Measurements from ENCODE around the gene SMAD5.

Gene SMAD5

GRCh38 chr5:136114414-136115125, 18.1 kb upstream of the SMAD5 start:
- DNase-seq (ENCODE audit: low read depth, low spot score), result no peak

DNA sequence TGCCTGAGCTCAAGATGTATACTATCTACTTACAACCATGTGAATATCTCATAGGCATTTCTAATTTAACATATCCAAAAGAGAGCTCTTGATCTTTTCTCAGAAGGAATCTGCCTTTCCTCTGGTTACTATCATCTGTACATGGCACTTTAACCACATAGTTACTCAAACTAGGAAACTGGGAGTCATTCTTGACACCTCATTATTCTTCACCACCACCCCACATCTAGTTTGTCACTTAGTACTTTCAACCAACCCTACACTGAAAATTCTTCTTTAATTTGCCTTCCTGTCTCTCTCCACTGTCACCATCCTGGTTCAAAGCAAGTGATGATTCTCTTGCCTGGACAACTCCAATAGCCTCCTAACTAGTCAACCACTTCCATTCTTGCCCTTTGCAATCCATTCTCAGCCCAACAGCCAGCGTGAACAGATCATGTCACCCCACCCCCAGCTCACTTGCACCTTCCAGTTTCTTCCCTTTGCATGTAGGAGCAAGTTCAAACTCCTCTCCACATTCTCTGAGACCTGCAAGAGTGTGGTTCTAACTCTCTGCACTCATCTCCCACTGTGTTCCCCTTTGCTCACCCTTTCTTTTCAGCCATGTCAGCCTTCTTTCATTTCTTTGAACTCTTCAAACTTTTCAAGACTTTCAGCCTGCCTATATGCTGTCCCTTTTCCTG, 17.3 kb upstream of the SMAD5 start:
- no peak for DNase-seq (ENCODE audit: low read depth, low spot score)

GRCh38 chr5:136120529-136120928, 12.1 kb upstream of the SMAD5 start:
- DNase-seq (ENCODE audit: low read depth, low spot score), result no peak

- no peak for DNase-seq (ENCODE audit: low read depth, low spot score)
These were observed 9.3 kb upstream of the SMAD5 start for GRCh38 chr5:136123236-136123768.

DNA sequence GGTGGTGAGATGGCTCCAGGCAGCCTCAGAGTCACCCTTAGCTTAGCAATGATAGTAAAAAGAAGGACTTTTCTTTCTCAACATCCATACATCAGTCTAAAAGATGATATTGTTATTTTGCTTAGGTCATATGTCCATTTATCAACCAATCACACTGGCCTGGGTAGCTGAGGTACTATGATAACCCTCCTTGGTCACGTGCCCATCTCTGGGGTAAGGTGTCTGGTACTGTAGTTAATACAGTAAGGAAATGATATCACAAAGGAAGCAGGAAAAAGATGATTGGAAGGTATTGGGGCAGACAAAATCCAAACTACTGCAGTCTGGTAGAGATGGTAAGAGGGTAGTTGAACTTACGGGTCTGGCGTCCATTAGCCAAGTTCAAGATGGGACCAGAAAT, 5.1 kb upstream of the SMAD5 start:
- DNase-seq (ENCODE audit: low read depth, low spot score), result no peak

DNA sequence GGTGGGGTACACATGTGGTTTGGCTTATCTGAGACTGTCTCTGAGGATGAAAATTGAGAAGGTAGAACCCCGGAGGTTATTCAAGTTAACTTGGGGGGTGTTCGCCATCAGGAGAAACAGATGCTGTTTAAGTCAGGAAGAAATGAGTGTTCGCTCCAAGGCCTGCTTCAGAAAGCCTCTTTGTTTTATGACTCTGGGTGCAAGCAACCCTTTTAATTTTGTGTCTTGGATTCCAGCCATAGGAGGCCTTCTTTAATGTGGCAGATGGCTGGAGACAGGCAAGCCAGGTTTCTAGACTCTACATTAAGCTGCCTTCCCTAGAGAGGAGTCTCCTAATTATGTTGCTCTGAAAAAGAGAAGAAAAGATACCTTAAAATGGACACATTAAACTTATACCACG, 4.2 kb upstream of the SMAD5 start:
- DNase-seq (ENCODE audit: low read depth, low spot score), result no peak

- DNase-seq (ENCODE audit: low read depth, low spot score), result no peak
These were observed 3.2 kb upstream of the SMAD5 start for GRCh38 chr5:136129445-136129844.

DNA sequence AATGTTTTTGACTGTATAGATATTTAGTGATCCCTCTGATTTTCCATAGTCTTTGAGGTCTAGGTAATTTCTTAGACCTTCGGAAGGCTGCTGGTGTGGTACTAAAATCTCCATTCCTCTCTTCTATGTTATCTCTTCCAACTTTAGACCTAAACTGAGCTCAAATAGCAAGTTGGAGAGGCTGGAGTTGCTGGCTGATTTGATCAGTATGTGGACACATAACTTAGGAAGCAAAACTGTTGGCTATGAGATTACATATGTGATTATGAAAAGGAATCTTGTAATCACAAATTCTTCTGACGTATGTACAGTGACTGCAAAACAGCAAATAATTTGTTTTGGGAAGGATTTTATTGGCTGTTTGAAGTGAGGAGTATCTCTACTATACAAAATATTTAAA, 2.1 kb upstream of the SMAD5 start:
- DNase-seq (ENCODE audit: low read depth, low spot score), result no peak

DNA sequence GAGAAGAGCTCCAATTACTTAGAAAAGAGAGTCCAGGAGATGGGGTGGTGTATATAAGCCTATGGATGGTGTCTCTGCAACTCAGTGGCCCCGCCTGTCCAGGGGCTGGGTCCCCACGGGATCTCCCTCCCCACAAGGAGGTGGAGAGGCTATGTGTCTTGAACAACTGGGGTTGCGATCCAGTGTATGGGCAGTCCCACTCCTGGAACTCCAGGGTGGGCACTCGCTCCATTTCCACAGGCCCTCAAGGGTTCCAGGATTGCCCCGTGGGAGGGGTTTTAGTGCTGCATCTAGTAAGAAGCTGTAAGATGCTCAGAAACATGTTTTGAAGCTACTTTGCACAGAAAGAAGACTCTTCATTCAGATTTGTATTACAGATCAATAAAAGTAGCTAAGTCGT, 558 bp upstream of the SMAD5 start:
- DNase-seq (ENCODE audit: low read depth, low spot score), result no peak

DNA sequence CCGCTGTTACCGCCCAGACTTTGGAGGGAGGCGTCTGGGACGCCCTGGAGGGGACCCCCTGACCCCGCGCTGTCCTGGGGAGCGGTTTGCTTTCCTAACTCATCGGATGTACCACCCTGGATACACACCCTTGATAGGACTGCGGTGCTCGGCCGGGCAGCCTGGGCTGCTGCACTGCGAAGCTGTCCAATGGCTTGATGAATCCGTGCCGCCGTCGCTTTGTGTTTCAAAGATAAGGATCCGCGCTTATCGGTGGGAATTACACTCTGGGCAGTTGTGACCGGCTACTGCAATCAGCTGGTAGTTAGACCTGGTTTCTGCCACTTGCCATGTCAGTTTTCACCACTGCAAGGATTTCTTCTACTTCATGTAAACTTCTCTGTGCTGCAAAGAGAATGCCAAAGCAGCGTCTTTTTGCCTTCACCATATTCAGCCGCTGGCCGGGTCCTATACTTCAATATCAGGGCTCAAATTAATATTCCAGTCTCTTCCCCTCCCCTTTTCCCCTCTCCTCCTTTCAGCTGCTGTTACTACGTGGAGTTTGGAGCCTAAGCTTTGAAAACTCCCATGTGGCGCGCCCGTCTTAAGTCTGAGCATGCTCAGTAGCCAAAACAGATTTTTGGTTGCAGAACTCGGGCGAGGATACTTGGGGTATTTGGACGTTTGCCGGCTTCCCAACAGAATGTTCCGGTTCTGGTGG, 727 bp downstream of the SMAD5 start:
- DNase-seq (ENCODE audit: low read depth, low spot score), result peak; percentile 30

GRCh38 chr5:136133922-136134379, 1.3 kb downstream of the SMAD5 start:
- DNase-seq (ENCODE audit: low read depth, low spot score), result no peak

DNA sequence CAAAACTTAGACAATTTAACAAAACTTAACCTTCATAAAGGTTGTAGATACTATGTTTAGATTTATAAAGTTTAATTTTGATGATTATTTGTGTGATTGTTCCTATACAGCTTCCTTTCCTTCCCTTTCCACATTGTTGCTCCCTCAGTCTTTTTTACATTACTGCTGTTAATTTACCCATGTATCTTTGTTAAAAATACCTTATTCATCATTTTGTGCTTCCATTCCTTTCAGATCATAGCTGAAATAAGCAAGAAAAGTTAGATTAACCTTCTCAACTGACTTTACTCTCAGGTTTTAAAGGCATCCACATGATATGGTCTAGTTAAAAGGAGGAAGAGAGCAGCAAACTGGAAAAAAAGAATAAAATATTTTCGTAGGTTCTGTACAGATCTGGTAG, 2.0 kb downstream of the SMAD5 start:
- no peak for DNase-seq (ENCODE audit: low read depth, low spot score)

DNA sequence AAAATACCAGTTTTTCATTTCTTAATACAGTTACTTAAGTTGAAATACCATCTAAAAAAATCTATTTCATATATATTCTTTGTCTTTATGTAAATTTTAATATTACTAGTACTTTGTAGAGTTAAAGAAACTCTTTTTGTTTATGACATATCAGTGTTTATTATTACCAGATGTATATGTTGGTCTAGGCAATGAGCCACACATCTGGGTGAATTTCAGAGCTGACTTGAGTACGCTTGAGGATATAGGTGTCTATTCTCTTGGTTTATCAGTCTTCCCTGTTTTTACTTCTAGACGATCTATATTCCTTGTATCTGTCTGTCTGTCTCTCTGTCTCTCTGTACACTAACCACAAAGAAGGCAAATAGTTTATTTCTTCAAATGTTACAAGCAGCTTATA, 2.9 kb downstream of the SMAD5 start:
- DNase-seq (ENCODE audit: low read depth, low spot score), result no peak

DNA sequence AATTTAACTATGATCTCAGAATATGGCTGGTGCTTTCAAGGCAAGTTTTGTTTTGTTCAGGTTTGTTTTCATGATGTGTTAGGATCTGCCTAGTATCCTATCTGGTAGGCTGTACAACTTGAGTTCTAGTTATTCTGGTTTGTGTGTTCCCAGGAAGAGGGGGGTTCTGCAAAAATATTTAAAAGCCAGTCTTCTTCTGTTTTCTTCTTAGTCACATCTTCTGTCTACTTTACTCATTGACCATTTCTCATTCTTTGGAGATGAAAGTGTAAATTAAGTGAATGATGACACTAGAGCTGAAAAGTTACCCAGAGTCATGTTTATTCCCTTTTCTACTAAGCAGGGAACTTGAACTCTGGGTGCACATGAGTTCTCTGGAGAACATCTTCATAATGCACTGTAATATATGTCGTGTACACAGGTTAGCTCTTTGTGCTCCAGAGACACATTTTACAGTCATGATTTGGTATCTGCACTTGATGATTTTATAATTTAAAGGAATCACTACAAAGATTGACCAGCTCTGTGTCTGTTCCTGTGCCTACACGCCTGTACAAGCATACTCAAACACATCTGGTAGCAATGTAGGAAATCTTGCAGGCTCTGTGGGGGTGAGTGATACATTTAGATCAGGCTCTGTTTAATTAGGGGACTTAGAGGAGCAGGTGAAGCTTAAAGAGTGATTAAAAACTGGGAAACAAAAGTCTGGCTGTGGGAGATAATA, 5.0 kb downstream of the SMAD5 start:
- no peak for DNase-seq (ENCODE audit: low read depth, low spot score)

DNA sequence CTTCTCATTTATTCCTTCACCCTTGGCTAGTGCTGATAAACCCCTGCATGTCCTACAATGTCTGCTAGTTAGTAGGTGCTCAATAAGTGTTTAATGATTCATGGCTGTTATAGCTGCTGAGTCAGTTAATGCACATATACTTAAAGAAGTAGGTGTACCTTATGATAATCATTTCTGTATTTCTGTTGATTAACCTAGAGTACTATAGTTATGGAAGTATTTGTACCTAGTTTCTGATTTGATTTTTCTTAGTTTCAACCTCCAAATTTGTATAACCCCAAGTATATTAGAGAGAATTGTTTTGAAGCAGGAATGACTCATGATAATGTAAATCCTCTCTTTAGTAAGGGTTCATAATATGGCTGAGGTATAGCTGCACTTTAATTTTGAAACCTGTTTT, 8.9 kb downstream of the SMAD5 start:
- DNase-seq (ENCODE audit: low read depth, low spot score), result no peak

- DNase-seq (ENCODE audit: low read depth, low spot score), result no peak
These were observed 10.7 kb downstream of the SMAD5 start for GRCh38 chr5:136143312-136143711.

GRCh38 chr5:136143763-136144162, 11.1 kb downstream of the SMAD5 start:
- DNase-seq (ENCODE audit: low read depth, low spot score), result no peak

GRCh38 chr5:136145030-136145429, 12.4 kb downstream of the SMAD5 start:
- no peak for DNase-seq (ENCODE audit: low read depth, low spot score)

DNA sequence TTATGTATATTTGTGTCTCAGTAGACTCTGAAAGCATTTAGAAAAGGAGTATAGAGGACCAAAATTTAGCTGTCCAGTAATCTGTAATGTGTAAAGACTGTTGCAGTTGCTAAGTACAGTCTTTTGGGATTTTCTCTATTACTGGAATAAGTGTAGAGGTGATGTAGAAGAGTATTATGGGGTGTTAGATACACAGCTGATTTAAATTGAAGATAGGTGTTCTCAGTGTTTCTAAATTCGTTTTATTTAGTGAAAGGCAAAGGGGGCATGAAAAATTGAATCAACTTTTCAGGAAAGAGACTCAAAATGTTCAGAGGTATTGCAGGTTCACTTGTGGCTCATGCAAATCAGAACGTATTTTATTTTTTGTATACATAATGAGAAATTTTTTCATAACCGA, 13.6 kb downstream of the SMAD5 start:
- DNase-seq (ENCODE audit: low read depth, low spot score), result no peak

GRCh38 chr5:136147632-136148031, 15.0 kb downstream of the SMAD5 start:
- no peak for DNase-seq (ENCODE audit: low read depth, low spot score)

- DNase-seq (ENCODE audit: low read depth, low spot score), result no peak
These were observed 17.2 kb downstream of the SMAD5 start for GRCh38 chr5:136149891-136150290.
